ENCODE measurements around the gene PEX13. TPM values are rescaled to one million over a fixed set of nuclear protein-coding genes. Genes with fewer than 3 reads are reported as not detected.

The PEX13 gene
- total and polyA plus RNA-seq, 10 of the 15 experiments (the other 5 are each of a cell fraction or from before 2014, with no cell fraction given) = 2.6 to 27.6 (median 17.8) TPM

DNA sequence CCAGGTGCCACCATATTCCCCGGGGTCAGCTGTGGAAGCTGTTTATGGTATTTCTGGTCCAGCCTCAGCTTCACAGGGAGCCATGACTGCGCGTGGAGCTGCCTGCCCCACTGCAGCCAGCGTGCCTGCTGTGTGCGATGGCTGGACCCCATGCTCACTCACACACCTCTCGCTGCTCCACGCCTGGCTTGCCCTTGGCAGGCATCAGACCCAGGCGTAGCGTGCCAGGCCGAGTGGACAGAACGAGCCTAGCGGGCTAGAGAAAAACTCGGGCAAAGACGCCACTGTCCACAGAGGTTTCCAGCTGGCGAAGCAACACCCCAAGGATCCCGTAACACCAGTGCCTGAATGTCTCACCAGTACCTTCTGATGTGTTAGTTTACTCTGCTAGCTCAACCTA, 42.9 kb upstream of the PEX13 start:
- Histone ChIP-seq H3K4me1 (ENCODE audit: control insufficient read depth, insufficient read depth, low read length) (peaks cover 58% of the 10 kb centered on the region), H3K79me2 (ENCODE audit: control insufficient read depth, insufficient read depth, low read length) (no peaks in the 10 kb centered on the region), H3K4me3 (no peak overlapping the region), H3K9me3 (replicated peaks; ENCODE audit: control insufficient read depth, insufficient read depth, low read length) (peaks cover 3% of the 10 kb centered on the region; the same call in 1 of the 3 replicates), H3K27ac (ENCODE audit: control insufficient read depth, insufficient read depth) (no peak overlapping the region), H3K9ac (ENCODE audit: control insufficient read depth, insufficient read depth, low read length) (no peak overlapping the region), H3K36me3 (ENCODE audit: control insufficient read depth in 2 of 2, insufficient read depth in 2 of 2, low read length in 1 of 2) (no peaks in the 10 kb centered on the region), H2AFZ (ENCODE audit: control insufficient read depth, low read depth, low read length) (no peak overlapping the region), H4K20me1 (ENCODE audit: control insufficient read depth, insufficient read depth) (no peaks in the 10 kb centered on the region), H3K27me3 (replicated peaks in 1 of 2; ENCODE audit: control insufficient read depth in 2 of 2, insufficient read depth in 2 of 2, low read length in 1 of 2) (no peaks in the 10 kb centered on the region), H3K4me2 (ENCODE audit: control insufficient read depth, insufficient read depth) (no peak overlapping the region)
- no peak for ATAC-seq
- ChIA-PET POLR2A (interaction anchor here (0.6 to 1.4 kb wide), 6 partner anchors 10 to 189 kb away, joined by 3 to 12 read pairs (median 4); partner anchors contain the start of gene REL), RAD21 (ENCODE audit: unreplicated experiment) (interaction anchor here (0.8 to 1.1 kb wide), 3 partner anchors 13 to 169 kb away, joined by 3 to 4 read pairs (median 4); no protein-coding TSS in a partner anchor), SMC1A (ENCODE audit: uncharacterized antibody, unreplicated experiment) (interaction anchor here (0.9 to 3.7 kb wide), 11 partner anchors 9 to 137 kb away, joined by 3 to 15 read pairs (median 4); no protein-coding TSS in a partner anchor), CTCF (interaction anchor here (1.2 kb wide), 2 partner anchors 19 to 169 kb away, joined by 3 to 4 read pairs; no protein-coding TSS in a partner anchor)
- intact Hi-C loops (cut with micrococcal nuclease; ENCODE audit: unreplicated experiment) = no loop called here
- 99% methylated on average over 16 of the region's 16 CpGs for WGBS (ENCODE audit: insufficient coverage, insufficient replicate concordance, low lambda C conversion rate, missing lambda C conversion rate)
- TF ChIP-seq SUPT20H (IDR thresholded peaks at IDR 0.05; ENCODE audit: borderline replicate concordance, control insufficient read depth, low read depth, low read length) = no peak
- TF ChIP-seq, protein P1, sequence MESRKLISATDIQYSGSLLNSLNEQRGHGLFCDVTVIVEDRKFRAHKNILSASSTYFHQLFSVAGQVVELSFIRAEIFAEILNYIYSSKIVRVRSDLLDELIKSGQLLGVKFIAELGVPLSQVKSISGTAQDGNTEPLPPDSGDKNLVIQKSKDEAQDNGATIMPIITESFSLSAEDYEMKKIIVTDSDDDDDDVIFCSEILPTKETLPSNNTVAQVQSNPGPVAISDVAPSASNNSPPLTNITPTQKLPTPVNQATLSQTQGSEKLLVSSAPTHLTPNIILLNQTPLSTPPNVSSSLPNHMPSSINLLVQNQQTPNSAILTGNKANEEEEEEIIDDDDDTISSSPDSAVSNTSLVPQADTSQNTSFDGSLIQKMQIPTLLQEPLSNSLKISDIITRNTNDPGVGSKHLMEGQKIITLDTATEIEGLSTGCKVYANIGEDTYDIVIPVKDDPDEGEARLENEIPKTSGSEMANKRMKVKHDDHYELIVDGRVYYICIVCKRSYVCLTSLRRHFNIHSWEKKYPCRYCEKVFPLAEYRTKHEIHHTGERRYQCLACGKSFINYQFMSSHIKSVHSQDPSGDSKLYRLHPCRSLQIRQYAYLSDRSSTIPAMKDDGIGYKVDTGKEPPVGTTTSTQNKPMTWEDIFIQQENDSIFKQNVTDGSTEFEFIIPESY (IDR thresholded peaks at IDR 0.05) = peak; percentile 21; the same call in 1 of the 2 replicates
- FAIRE-seq = no peak
- no peak for DNase-seq (ENCODE audit: low read depth, low spot score)
- in situ Hi-C loops (cut with MboI) = no loop called here
- no TSS peak for BruUV-seq (replicated peaks)

DNA sequence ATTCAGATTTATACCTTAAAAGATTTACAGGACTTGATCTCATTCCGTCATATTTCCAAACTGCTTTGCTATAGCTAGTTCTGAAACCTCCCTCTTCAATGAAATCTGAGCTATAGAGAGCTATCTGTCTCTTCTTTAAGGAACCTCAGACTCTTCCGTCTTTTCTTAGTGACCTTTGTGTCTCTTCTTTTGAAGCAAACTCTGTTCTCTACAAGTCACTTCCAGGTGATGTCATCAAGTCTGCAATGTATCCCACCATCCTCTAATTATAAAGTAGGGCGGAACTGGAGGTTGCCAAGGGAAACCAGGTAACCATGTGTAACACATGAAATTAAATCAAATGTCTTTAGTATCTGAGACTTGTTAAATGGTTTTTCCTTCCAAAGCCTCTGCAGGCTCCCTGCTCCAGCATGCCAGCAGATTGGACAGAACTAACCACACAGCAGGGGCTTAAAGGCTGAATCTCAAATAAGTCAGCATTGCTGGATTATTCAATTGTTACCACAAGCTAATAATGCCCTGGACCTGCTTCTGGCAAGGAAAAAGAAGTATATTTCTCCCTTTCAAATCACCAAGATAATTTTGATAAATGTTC, 41.2 kb upstream of the PEX13 start:
- in situ Hi-C loops (cut with MboI) (no loop called here), intact Hi-C loops (cut with micrococcal nuclease; ENCODE audit: unreplicated experiment) (no loop called here)
- 96% methylated on average over 3 of the region's 3 CpGs for WGBS (ENCODE audit: insufficient coverage, insufficient replicate concordance, low lambda C conversion rate, missing lambda C conversion rate)
- H3K27ac ChIP-seq (ENCODE audit: control insufficient read depth, insufficient read depth) = no peak overlapping the region
- no peaks in the 10 kb centered on the region for H3K36me3 ChIP-seq (ENCODE audit: control insufficient read depth in 2 of 2, insufficient read depth in 2 of 2, low read length in 1 of 2)
- ChIA-PET SMC1A (ENCODE audit: uncharacterized antibody, unreplicated experiment) (interaction anchor here (1.0 to 3.7 kb wide), 5 partner anchors 12 to 92 kb away, joined by 3 to 15 read pairs (median 4); no protein-coding TSS in a partner anchor), RAD21 (ENCODE audit: unreplicated experiment) (interaction anchor here (1.3 to 3.3 kb wide), 2 partner anchors 9 to 11 kb away, joined by 4 to 15 read pairs; no protein-coding TSS in a partner anchor), CTCF (interaction anchor here (1.2 to 2.0 kb wide), 3 partner anchors 14 to 23 kb away, joined by 3 to 5 read pairs (median 5); no protein-coding TSS in a partner anchor), POLR2A (interaction anchor here (2.0 kb wide), 1 partner anchor 11 kb away, joined by 5 read pairs; no protein-coding TSS in a partner anchor)
- peaks cover 59% of the 10 kb centered on the region for H3K4me1 ChIP-seq (ENCODE audit: control insufficient read depth, insufficient read depth, low read length)
- no peak overlapping the region for H3K4me2 ChIP-seq (ENCODE audit: control insufficient read depth, insufficient read depth)
- BruUV-seq (replicated peaks) = no TSS peak
- TF ChIP-seq CREM (IDR thresholded peaks at IDR 0.05; ENCODE audit: low read depth) = no peak
- 0 out of 2 replicates have a peak, but pooled peaks have one; percentile 18 for TF ChIP-seq ATF7 (IDR thresholded peaks at IDR 0.05; ENCODE audit: low read depth)
- no peak overlapping the region; the same call in 1 of the 2 replicates for H3K4me3 ChIP-seq
- H3K9ac ChIP-seq (ENCODE audit: control insufficient read depth, insufficient read depth, low read length) = no peak overlapping the region
- no peaks in the 10 kb centered on the region for H4K20me1 ChIP-seq (ENCODE audit: control insufficient read depth, insufficient read depth)
- no peak overlapping the region for H2AFZ ChIP-seq (ENCODE audit: control insufficient read depth, low read depth, low read length)
- no peaks in the 10 kb centered on the region for H3K27me3 ChIP-seq (replicated peaks in 1 of 2; ENCODE audit: control insufficient read depth in 2 of 2, insufficient read depth in 2 of 2, low read length in 1 of 2)
- no peak for ATAC-seq
- DNase-seq (ENCODE audit: low read depth, low spot score) = no peak
- no peaks in the 10 kb centered on the region for H3K79me2 ChIP-seq (ENCODE audit: control insufficient read depth, insufficient read depth, low read length)
- no peak for FAIRE-seq
- H3K9me3 ChIP-seq (replicated peaks; ENCODE audit: control insufficient read depth, insufficient read depth, low read length) = peaks cover 3% of the 10 kb centered on the region; the same call in 1 of the 3 replicates

All from GM12878 (cell line).